GM19099 (cell line): ENCODE measurements around the gene FUT4.

Source experiments
- POLR2A ChIP-seq: IDR thresholded peaks from 3 replicates; pipeline ENCODE4 v1.6.1; 2011; ENCODE audit warnings: low read depth; ENCODE audit not compliant: insufficient read length; ENCODE audit errors: extremely low read depth

Gene FUT4

DNA sequence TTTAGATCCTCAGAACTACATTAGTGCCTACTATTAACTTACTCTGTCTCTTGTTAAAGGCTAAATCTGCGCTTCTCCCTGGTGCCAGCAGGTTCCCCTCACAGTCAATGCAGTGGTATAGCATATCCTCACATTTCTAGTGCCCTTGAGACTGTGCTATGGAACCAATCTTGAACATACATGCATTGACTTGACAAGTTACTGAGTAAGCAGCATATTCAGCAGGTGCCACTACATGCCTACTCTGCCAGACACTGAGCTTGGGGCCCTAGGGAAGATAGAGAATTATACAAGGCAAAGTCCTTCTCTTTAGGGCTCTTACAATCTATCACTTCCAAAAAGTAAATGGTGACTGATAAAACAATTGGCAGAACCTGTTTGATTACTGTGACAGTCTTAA lies 3.2 kb downstream of the FUT4 start:
- TF ChIP-seq POLR2A, result no peak

DNA sequence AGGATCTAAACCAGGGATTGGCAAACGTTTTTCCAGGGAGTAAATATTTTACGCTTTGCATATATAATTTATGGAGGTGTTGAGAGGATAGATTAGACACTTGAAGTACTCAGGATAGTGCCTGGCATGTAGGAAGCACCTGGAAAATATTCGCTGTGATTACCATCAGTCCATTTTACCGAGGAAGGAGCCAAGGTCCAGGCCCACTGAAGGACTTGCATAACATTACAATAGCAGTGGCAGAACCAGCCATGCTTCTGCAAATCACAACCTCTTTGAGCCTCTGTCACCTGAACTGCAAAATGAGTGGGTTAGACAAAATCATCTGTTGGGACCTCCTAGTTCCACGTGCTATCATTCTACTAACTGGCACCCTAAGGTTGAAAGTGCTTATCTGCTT lies 5.4 kb downstream of the FUT4 start:
- TF ChIP-seq POLR2A, result no peak

DNA sequence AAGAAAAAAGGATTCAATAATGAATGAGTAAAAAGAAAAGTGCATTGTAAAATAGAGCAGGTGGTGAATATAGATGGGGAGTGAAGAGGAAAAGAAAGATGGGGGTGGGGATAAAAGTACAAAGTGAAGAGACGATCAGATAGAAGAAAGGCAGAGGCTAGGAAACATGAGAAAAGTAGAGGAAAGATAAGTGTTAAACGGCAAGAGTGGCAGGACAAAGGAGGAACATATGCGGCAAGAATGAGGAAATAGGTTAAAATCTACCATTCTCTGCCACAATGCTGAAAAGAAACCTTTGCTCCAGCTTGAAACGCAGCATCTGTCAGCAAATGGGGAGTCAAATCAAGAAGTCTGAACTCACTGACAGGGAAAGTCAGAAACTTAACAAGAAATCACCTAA lies 6.8 kb downstream of the FUT4 start:
- no peak for TF ChIP-seq POLR2A

DNA sequence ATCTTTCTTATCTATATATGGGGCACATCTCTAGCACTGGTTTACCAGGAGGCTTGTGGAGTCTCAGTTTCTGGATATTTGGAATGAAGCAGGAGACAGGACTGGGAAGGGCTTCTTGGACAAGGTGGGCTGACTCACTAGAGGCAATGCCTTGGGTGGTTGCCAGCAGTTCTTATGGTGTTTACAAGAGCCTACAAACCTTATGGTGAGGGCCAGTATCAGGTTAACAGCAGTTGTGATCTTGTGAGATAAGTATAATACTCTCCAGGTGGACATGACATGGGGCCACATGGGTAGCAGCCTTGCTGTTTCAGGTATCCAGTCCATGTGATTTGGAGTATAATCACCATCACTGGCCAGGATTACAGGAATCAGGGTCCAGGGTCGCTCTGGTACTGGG lies 10.2 kb downstream of the FUT4 start:
- TF ChIP-seq POLR2A, result no peak

DNA sequence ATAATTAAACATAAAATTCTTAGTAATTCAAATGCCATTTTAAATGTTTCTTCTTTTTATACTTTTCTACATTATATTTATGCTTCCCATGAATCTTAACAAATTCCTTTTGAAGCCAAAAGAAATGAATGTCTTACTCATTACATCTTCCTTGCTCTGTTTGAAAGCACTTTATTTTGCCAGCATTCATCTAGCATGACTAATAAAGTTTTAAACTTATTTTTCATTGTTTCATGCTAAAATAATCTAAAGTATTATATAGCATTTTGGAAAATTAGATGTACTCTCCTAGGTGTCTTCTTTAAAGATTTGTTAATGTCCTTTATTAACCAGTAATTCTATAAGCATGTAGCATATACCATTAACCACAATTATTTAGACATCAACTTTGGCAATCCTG lies 13.7 kb downstream of the FUT4 start:
- no peak for TF ChIP-seq POLR2A

DNA sequence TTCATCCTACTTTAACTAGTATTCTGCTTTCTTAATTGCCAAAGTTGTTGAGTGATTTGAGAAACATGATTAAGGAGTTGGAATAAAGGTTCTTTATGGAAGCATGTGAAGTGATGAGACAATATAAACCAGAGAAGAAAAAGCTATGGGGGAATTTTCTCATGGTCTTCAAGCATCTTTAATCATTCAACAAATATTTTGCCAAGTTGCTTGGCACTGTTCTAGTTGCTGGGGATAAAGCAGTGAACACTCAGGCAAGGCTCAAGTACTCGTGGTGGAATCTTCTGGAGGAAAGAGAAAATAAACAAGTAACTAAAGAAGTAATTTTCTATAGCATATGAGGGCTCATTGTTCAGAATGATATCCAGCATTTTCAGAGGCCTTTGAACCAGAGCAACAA lies 14.3 kb downstream of the FUT4 start:
- no peak for TF ChIP-seq POLR2A

DNA sequence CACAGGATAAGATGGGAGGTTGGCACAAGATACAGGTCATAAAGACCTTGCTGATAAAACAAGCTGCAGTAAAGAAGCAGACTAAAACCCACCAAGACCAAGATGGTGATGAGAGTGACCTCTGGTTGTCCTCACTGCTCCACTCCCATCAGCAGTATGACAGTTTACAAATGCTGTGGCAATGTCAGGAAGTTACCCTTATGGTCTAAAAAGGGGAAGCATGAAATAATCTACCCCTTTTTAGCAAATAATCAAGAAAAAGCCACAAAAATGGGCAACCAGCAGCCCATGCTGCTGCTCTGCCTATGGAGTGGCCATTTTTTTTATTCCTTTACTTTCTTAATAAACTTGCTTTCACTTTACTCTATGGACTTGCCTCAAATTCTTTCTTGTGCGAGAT lies 14.7 kb downstream of the FUT4 start:
- TF ChIP-seq POLR2A, result no peak

DNA sequence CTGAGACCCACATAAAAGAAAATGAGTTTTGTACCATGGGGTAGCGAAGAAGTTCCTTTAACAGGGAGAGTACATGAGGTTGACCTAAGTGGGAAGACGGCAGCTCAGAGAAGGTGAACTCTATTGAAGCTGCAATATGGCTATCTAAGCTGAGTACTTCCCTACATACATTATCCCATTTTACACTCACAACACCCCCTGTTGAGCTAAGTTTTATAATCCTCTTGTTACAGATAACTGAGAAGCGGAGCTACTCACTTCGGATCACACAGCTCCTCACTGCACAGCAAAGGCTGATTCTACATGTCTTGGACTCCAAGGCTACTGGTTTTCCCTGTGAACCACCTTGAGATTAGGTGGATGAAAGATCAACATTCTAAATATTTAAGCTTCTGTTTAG lies 15.2 kb downstream of the FUT4 start:
- no peak for TF ChIP-seq POLR2A

DNA sequence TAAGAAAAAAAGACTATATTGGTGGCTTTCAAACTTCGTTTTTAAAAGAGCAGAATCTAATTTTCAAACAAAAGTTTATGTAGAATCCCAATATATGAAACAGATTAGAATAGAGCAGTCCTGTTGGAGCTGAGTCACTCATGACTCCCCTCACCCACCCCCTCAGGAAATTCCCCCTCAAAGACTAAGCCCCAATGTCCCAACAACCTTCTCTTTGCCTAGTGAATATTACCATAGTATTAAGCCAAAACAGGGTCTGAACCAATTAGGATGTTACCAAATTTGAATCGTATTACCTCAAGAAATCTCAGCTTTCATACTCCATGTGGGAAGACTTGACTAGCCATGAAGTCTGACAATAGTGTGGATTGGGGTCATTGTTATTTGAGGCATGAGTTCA lies 15.6 kb downstream of the FUT4 start:
- no peak for TF ChIP-seq POLR2A

DNA sequence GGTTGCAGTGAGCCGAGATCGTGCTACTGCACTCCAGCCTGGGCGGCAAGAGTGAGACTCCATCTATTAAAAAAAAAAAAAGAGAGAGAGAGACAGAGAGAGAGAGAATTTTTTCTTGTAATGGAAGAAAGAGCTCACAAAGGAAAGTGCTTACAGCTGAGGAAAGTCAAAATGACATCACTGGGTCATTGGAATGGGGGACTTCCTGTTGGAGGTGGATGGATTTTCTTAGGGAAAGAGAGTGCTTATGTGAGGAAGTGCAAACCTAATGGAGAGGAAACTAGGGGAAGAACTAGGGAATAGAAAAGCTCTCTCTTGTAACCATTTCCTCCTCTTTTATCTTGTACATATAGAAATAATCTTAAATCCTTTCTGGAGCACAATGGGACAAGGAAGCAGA lies 17.1 kb downstream of the FUT4 start:
- TF ChIP-seq POLR2A, result no peak

DNA sequence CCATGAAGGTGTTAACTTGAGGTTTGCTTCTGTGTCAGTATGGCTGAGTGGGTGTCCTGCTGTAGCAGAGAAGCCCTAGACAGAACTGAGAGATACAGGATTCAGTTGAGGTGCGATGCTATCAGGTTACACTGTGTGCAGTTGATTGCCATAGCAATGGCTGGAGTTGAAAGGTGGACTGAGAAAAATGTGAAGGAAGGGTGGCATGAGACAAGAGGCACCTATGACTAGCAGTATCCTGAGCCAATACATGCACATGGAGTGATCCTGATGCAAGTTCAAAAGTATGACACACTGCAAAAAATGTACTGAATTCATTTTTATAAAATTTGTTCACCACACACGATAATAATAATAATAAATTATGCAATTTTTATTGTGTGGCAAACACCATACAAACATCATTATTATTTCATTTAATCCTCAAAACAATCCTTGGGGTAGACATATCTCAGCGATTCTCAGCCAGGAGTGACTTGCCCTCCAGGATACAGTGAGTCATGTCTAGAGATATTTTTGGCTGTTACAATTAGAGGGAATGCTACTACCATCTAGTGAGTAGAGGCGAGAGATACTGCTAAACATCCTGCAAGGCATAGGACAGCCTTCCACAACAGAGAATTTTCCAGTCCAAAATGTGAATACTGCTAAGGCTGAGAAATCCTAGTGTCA lies 19.6 kb downstream of the FUT4 start:
- no peak for TF ChIP-seq POLR2A

DNA sequence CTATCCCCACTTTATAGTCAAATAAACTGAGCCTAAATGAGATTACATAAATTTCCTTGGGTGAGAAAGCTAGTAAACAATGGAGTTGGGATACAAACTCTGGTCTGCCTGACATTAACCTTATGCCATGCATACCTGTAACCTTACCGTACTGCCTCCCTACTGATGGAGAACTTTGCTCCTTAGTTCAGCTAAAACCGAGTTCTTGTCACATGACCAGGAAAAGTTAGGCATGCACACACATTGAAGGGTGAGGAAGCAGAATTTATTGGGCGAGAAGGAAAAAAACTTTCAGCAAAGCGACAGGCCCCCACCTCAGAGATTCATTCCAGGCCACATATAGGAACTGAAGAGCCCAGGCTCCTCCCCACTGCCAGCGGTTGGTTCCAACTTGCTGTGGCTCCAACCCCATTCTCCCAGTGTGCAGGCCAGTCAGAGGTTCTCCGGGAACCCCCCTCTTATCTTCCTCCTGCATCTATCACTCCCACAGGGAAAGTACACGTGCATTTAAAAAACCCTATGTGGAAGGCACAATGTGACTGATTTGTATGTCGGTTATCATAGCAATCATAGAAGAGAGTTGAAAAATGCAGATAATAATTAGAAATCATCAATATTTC lies 20.2 kb downstream of the FUT4 start:
- TF ChIP-seq POLR2A, result no peak

DNA sequence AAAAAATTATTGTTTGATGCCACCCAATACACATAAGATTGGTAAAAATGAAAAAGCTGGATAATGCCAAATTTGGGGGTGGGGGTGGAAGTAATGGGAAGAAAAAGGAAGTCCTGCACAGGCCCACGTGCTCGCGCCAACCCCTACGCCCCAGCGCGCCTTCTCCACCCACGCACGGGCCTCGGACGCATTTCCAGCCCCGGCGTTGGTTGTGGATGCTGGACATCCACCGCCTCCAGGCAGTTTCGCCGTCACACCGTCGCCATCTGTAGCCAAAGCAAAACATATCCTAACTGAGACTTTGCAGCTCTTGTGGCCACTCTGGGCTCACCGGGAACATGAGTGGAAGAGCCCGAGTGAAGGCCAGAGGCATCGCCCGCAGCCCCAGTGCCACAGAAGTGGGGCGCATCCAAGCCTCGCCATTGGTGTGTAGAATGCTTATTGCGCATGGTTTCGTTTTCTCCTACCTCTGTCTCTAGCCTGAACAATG lies 23.5 kb downstream of the FUT4 start, which contains the start of gene PIWIL4:
Gene PIWIL4, plus strand, starts transcription at position 188 of the 490 bp plus-strand sequence. Its CDS starts 151 bp downstream, at position 339.
- TF ChIP-seq POLR2A, result no peak

DNA sequence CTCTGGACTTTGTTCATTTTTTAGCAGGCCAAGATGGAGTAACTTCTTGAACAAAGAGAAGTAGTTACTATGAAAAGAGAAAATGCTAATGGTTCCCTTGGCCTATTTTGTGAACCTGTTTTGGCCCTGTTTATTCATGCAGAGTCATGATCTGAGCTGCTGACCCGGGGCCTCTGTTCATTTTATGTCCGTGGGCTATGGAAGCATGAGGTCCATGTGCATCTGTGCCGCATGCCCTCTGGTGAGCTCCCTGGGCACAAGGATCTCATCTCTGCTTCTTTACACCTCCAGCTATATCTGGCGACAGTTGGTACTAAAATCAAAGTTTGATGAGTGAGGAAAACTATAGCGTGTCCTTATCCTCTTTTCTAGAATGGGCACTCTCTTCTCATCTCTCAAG lies 24.5 kb downstream of the FUT4 start:
- TF ChIP-seq POLR2A, result no peak

DNA sequence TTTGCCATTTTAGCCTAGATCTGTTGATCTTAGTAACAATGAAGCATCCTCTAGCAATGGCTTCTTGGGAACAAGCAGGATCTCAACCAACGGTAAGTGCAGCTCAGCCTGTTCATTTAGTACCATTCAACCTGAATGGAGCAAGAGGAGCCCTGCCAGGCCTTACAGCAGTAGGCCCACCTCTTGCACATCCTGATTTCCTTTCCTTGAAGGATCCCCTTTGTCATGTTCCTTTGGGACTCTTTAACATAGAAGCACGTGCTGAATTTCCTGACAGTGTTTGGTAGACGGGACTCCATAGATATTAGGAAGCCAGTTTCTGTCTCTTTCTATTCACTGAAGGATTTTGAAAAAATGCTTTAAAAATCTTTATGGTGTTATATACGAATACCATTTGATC lies 25.0 kb downstream of the FUT4 start:
- TF ChIP-seq POLR2A, result no peak

DNA sequence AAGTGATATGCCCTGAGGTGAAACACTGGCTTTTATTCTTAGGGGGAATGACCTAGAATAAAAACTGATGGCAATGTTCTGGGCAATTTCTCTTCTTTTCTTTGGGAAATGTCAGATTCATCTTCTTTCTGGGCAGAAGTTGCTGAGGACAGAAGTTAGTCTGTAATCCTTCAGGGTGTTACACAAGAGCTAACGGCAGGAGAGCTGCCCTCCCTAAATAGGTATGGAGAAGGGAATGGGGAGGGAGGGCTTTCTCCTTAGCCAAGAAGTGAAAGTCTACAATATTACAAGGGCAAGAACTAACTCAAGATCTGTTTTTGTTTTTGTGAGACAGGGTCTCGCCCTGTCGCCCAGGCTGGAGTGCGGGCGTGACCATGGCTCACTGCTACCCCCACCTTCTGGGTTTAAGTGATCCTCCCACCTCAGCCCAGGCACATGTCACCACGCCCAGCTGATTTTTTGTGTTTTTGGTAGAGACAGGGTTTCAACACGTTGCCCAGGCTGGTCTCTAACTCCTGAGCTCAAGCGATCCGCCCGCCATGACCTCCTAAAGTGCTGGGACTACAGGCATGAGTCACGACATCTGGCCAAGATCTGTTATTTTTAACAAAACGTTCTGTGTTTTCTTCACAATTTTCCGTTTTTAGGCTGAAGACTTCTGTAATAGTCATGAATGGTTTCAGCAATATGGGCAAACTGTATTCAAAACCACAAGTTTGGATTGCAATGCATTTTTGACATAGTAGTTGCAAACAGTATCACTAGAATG lies 30.7 kb downstream of the FUT4 start:
- no peak for TF ChIP-seq POLR2A
